Measurements from ENCODE around the gene FYCO1. TPM values are rescaled to one million over a fixed set of nuclear protein-coding genes. Genes with fewer than 3 reads are reported as not detected.

The FYCO1 gene
- polyA plus RNA-seq, 1 donor (not counting 4 experiments of a cell fraction or from before 2014, with no cell fraction given): 6.1 TPM

- Histone ChIP-seq H3K27ac (ENCODE audit: control insufficient read depth, insufficient read depth, low read length) (no peak overlapping the region), H3K9me3 (ENCODE audit: control insufficient read depth, low read depth, low read length) (no peaks in the 10 kb centered on the region), H3K27me3 (ENCODE audit: control insufficient read depth, extremely low read depth, insufficient read depth, low read length) (no peaks in the 10 kb centered on the region), H3K4me1 (ENCODE audit: control insufficient read depth, extremely low read depth, insufficient read depth, low read length) (peaks cover 3% of the 10 kb centered on the region), H3K79me2 (ENCODE audit: control insufficient read depth, insufficient read depth, low read length) (no peaks in the 10 kb centered on the region), H2AFZ (ENCODE audit: control insufficient read depth, low read length) (no peak overlapping the region), H3K36me3 (ENCODE audit: control insufficient read depth in 2 of 2, extremely low read depth in 1 of 2, insufficient read depth in 2 of 2, low read length in 2 of 2) (peaks cover 9 to 45% of the 10 kb centered on the region in 2 experiments), H3K9me1 (ENCODE audit: control insufficient read depth, extremely low read depth, insufficient read depth, low read length) (no peaks in the 10 kb centered on the region), H3K9ac (ENCODE audit: control insufficient read depth, extremely low read depth, insufficient read depth, low read length) (no peak overlapping the region), H3K4me3 (ENCODE audit: control insufficient read depth in 2 of 3, extremely low read depth in 1 of 3, insufficient read depth in 2 of 3, low read depth in 1 of 3, low read length in 3 of 3) (no peak overlapping the region), H3K4me2 (ENCODE audit: control insufficient read depth, extremely low read depth, insufficient read depth, low read depth, low read length) (no peak overlapping the region), H4K20me1 (ENCODE audit: control insufficient read depth, extremely low read depth, insufficient read depth, low read length) (no peaks in the 10 kb centered on the region)
- dilution Hi-C loops (cut with MboI; ENCODE audit: extremely low pct_ligation_motif_present, low sequenced_read_pairs): no loop called here
- TF ChIP-seq CTCF (optimal IDR thresholded peaks at IDR 0.05 in 1 of 3, IDR thresholded peaks at IDR 0.05 in 1 of 3, conservative IDR thresholded peaks at IDR 0.05 in 1 of 3; ENCODE audit: extremely low read depth in 1 of 3, insufficient read depth in 2 of 3, low read length in 3 of 3) (no peak), EZH2 (IDR thresholded peaks at IDR 0.05; ENCODE audit: low read length) (no peak)
- DNase-seq (ENCODE audit: low read depth, low spot score): no peak
- FAIRE-seq: no peak
Measured at GRCh38 chr3:45967724-45968123, 27.9 kb downstream of the FYCO1 start.

GRCh38 chr3:45966950-45967640 is 28.5 kb downstream of the FYCO1 start:
- H3K36me3 ChIP-seq (ENCODE audit: control insufficient read depth in 2 of 2, extremely low read depth in 1 of 2, insufficient read depth in 2 of 2, low read length in 2 of 2): peaks cover 14 to 48% of the 10 kb centered on the region in 2 experiments
- no peaks in the 10 kb centered on the region for H4K20me1 ChIP-seq (ENCODE audit: control insufficient read depth, extremely low read depth, insufficient read depth, low read length)
- DNase-seq (ENCODE audit: low read depth, low spot score) (no peak), FAIRE-seq (no peak)
- H3K4me2 ChIP-seq (ENCODE audit: control insufficient read depth, extremely low read depth, insufficient read depth, low read depth, low read length): no peak overlapping the region
- no peaks in the 10 kb centered on the region for H3K27me3 ChIP-seq (ENCODE audit: control insufficient read depth, extremely low read depth, insufficient read depth, low read length)
- no peak overlapping the region for H3K9ac ChIP-seq (ENCODE audit: control insufficient read depth, extremely low read depth, insufficient read depth, low read length)
- H3K27ac ChIP-seq (ENCODE audit: control insufficient read depth, insufficient read depth, low read length): no peak overlapping the region
- dilution Hi-C loops (cut with MboI; ENCODE audit: extremely low pct_ligation_motif_present, low sequenced_read_pairs): no loop called here
- no peaks in the 10 kb centered on the region for H3K9me1 ChIP-seq (ENCODE audit: control insufficient read depth, extremely low read depth, insufficient read depth, low read length)
- no peak overlapping the region for H2AFZ ChIP-seq (ENCODE audit: control insufficient read depth, low read length)
- H3K4me1 ChIP-seq (ENCODE audit: control insufficient read depth, extremely low read depth, insufficient read depth, low read length): no peaks in the 10 kb centered on the region
- H3K9me3 ChIP-seq (ENCODE audit: control insufficient read depth, low read depth, low read length): no peaks in the 10 kb centered on the region
- TF ChIP-seq CTCF (optimal IDR thresholded peaks at IDR 0.05 in 1 of 3, IDR thresholded peaks at IDR 0.05 in 1 of 3, conservative IDR thresholded peaks at IDR 0.05 in 1 of 3; ENCODE audit: extremely low read depth in 1 of 3, insufficient read depth in 2 of 3, low read length in 3 of 3) (no peak), EZH2 (IDR thresholded peaks at IDR 0.05; ENCODE audit: low read length) (no peak)
- no peak overlapping the region for H3K4me3 ChIP-seq (ENCODE audit: control insufficient read depth in 2 of 3, extremely low read depth in 1 of 3, insufficient read depth in 2 of 3, low read depth in 1 of 3, low read length in 3 of 3)
- no peaks in the 10 kb centered on the region for H3K79me2 ChIP-seq (ENCODE audit: control insufficient read depth, insufficient read depth, low read length)
